Heart left ventricle (tissue), 16 donors: Measurements from ENCODE around the gene MCOLN2. TPM values are rescaled to one million over a fixed set of nuclear protein-coding genes. Genes with fewer than 3 reads are reported as not detected.
"Not testable (repeated sequence)": the region's sequence is repeated elsewhere in the genome, so short reads cannot be mapped to it uniquely, and the experiment has no call there.

Source experiments
- ATAC-seq, 4 donors: fragments of 200-7000 bp; cut with Tn5 transposase; one replicate each; pipeline ENCODE4 v1.9.1; 2020 to 2022; ENCODE audit warnings: moderate library complexity in 4 of 4, mild to moderate bottlenecking in 3 of 4, moderate number of reproducible peaks in 1 of 4
- DNase-seq, 5 donors: peaks; one replicate each; pipeline ENCODE4 v3.0.0-alpha.2; 2020
- H3K27ac ChIP-seq, 12 donors: fragments of 200-600 bp; sonication (generic) in 4 of 12; one replicate each; pipeline versions ENCODE4 v1.5.0 to v1.8.0; 2016 to 2022; ENCODE audit warnings: mild to moderate bottlenecking in 2 of 12
- H3K27me3 ChIP-seq, 9 donors: fragments of 200-600 bp; sonication (generic) in 2 of 9; one replicate each; pipeline versions ENCODE4 v1.5.1 to v1.8.0; 2016 to 2022; ENCODE audit warnings: mild to moderate bottlenecking in 3 of 9
- H3K36me3 ChIP-seq, 9 donors: fragments of 200-600 bp; sonication (generic) in 2 of 9; one replicate each; pipeline versions ENCODE4 v1.5.0 to v1.8.0; 2018 to 2022; ENCODE audit warnings: mild to moderate bottlenecking in 2 of 9
- H3K4me1 ChIP-seq, 12 donors: fragments of 200-600 bp; sonication (generic) in 4 of 12; one replicate each; pipeline versions ENCODE4 v1.5.0 to v1.8.0; 2016 to 2022; ENCODE audit warnings: mild to moderate bottlenecking in 3 of 12
- H3K4me3 ChIP-seq, 12 donors: fragments of 200-600 bp; sonication (generic) in 4 of 12; one replicate each; pipeline versions ENCODE4 v1.5.0 to v1.8.0; 2017 to 2022; ENCODE audit warnings: mild to moderate bottlenecking in 9 of 12, moderate library complexity in 4 of 12
- H3K9me3 ChIP-seq, 12 donors: fragments of 200-600 bp; sonication (generic) in 4 of 12; one replicate each; pipeline versions ENCODE4 v1.5.0 to v1.8.0; 2016 to 2022; ENCODE audit warnings: mild to moderate bottlenecking in 1 of 12
- POLR2A ChIP-seq, 2 donors: fragments of 450-650 bp; IDR thresholded peaks; one replicate each; pipeline ENCODE4 v1.6.1; 2017; ENCODE audit warnings: antibody characterized with exemption in 2 of 2, mild to moderate bottlenecking in 2 of 2, moderate library complexity in 2 of 2
- WGBS, 4 donors: extraction: QIAGEN DNeasy Blood & Tissue Kit in 2 of 4; methylation state at CpG; one replicate each; pipeline versions ENCODE4 v1.1.5 to v1.1.7; 2013 to 2018; 5-methylcytosine and 5-hydroxymethylcytosine counted together
- intact Hi-C, 10 donors: fragments of 100-400 bp; cut with DNase I; formaldehyde crosslinking; loops; one replicate each; pipeline versions ENCODE4 v1.11.1 to v1.14.2; 2022
- polyA plus RNA-seq, 2 donors: library from polyadenylated mRNA; stranded (reverse); fragments of 200-250 nt; gene quantifications; one replicate each; pipeline ENCODE4 v1.2.3, GENCODE V29; 2013
- total RNA-seq, 9 donors: library from RNA; depleted of rRNA in 2 of 9; stranded (reverse); fragments of >200 nt in 2 of 9; fragmentation: NEBNext Ultra II Directional in 3 of 9; extraction: Animal tissue kit (Norgen Biotek cat#: 25700) in 3 of 9; gene quantifications; one replicate each; pipeline versions ENCODE4 v1.1.0 to v1.2.4, GENCODE V29; 2016 to 2023
- TF ChIP-seq, protein P1 (sequence below), 12 donors: fragments of 200-600 bp; sonication (generic) in 4 of 12; IDR thresholded peaks; one replicate each; pipeline versions ENCODE4 v1.5.0 to v1.8.0; 2018 to 2022; ENCODE audit warnings: antibody characterized with exemption in 12 of 12, mild to moderate bottlenecking in 5 of 12
- donor health status: ischemic (EF 13 %, LVEDD 7.1; RV severe dilation, severe dysfunction).
- donor health status: healthy with polysubstance abuse.
- donor health status: DM: no; HTN: yes; CAD: no.
- donor health status: DM: no; HTN: no; CAD: no.
- donor health status: ischemic (EF 25% LVEDD 6.9; RV normal size, moderate dysfunction).
- donor health status: ischemic (EF 25% LVEDD 5.7; RV mildly dilated, moderate dysfunction).
- donor health status: healthy.
- donor health status: DM: yes; HTN: yes; CAD: no.
- donor health status: ischemic (EF 35%, LVEDD 5.7; RV mildly dilated, moderate dysfunction).
- donor health status: nonischemic (EF 11% LVEDD 7.7; RV severe dilation, severe dysfunction).
- donor health status: DM: yes; HTN: yes; CAD: no.
- donor health status: PGD.
- donor health status: ischemic (EF 29% LVEDD 5.4; RV normal size, mild dysfunction).
- donor health status: nonischemic (EF 23%, LVEDD 6.1; RV moderate dilation, normal function).

MCOLN2 gene
- total and polyA plus RNA-seq, 11 donors, result 0.12 to 2.9 (median 1.1) TPM; not detected in 8

DNA sequence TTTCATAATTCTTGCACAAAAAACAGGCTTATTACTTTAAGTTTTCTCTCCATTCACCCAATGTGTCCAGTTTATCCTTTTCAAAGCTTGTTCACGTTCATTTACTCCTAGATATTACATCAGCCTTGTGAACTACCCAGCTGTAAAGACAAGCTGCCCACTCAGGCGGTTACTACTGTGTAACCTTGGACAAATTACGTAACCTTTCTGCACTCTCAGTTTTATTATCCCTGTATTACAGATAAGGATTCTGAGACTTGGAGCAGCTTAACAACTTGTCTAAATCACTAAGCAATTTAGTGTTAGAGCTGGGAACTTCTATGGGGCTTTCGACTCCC lies 83.4 kb downstream of the MCOLN2 start:
- Histone ChIP-seq H3K36me3 (no peaks in the 10 kb centered on the region), H3K4me1 (peaks cover 0 to 9% (median 3%) of the 10 kb centered on the region in 12 donors), H3K4me3 (no peak overlapping the region), H3K27me3 (no peaks in the 10 kb centered on the region), H3K27ac (no peak overlapping the region), H3K9me3 (no peaks in the 10 kb centered on the region)
- TF ChIP-seq POLR2A (IDR thresholded peaks at IDR 0.05), result no peak
- TF ChIP-seq, protein P1, sequence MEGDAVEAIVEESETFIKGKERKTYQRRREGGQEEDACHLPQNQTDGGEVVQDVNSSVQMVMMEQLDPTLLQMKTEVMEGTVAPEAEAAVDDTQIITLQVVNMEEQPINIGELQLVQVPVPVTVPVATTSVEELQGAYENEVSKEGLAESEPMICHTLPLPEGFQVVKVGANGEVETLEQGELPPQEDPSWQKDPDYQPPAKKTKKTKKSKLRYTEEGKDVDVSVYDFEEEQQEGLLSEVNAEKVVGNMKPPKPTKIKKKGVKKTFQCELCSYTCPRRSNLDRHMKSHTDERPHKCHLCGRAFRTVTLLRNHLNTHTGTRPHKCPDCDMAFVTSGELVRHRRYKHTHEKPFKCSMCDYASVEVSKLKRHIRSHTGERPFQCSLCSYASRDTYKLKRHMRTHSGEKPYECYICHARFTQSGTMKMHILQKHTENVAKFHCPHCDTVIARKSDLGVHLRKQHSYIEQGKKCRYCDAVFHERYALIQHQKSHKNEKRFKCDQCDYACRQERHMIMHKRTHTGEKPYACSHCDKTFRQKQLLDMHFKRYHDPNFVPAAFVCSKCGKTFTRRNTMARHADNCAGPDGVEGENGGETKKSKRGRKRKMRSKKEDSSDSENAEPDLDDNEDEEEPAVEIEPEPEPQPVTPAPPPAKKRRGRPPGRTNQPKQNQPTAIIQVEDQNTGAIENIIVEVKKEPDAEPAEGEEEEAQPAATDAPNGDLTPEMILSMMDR (IDR thresholded peaks at IDR 0.05), result no peak
- intact Hi-C loops, result no loop called here
- DNase-seq (no peak), ATAC-seq (peak in 3 of 4 donors; percentile 36 to 80 (median 75))
- 32 to 44% (median 33%) methylated on average over 4 of the region's 4 CpGs for WGBS, 4 donors

GRCh38 chr1:84912726-84913554 lies 84.0 kb downstream of the MCOLN2 start:
- intact Hi-C loops, result no loop called here
- H3K9me3 ChIP-seq, result no peaks in the 10 kb centered on the region
- 68 to 81% (median 76%) methylated on average over 3 of the region's 3 CpGs for WGBS, 4 donors
- no peak overlapping the region for H3K4me3 ChIP-seq
- H3K4me1 ChIP-seq, result peaks cover 0 to 9% (median 3%) of the 10 kb centered on the region in 12 donors
- H3K27ac ChIP-seq, result no peak overlapping the region
- ATAC-seq (no peak), DNase-seq (no peak)
- no peaks in the 10 kb centered on the region for H3K27me3 ChIP-seq
- TF ChIP-seq, protein P1 (IDR thresholded peaks at IDR 0.05), result no peak
- TF ChIP-seq POLR2A (IDR thresholded peaks at IDR 0.05), result no peak
- H3K36me3 ChIP-seq, result no peaks in the 10 kb centered on the region

- H3K9me3 ChIP-seq, H3K4me3 ChIP-seq, H3K27ac ChIP-seq, intact Hi-C loops, ATAC-seq, DNase-seq, H3K27me3 ChIP-seq, H3K36me3 ChIP-seq, H3K4me1 ChIP-seq: not testable (repeated sequence)
- 83 to 88% (median 85%) methylated on average over 4 of the region's 4 CpGs for WGBS, 4 donors
These were observed 88.0 kb downstream of the MCOLN2 start for GRCh38 chr1:84908746-84909464.

DNA sequence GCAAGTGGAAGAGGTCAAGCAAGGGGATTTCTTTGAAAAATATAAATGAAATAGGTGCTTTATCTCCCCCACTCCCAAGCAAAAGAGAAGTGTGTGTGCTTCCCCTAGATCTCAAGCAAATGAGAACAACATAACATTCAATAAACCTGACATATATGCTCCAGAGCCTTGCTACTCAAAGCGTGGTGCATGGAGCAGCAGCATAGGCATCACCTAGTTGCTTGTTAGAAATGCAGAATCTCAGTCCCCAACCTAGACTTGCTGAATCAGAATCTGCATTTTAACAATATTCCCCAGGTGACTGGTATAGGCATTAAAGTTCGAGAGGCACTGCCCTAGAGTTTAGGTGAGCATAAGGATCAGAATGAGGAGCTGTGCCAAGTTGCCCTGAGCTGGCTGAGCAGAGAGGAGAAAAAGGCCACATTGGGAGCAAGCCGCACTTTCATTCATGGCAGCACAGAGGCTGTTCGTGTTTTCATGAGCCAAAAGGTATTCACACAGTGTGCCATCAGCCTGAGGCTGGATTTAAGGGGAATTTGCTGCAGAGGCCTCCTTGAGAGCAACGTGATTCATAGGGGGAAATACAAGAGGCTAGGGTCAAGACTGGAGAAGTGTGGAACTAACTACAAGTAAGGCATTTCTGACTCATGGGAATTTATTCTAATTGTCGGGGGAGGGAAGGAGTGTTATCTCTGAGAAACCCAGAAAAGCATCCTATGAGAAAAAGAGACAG lies 89.7 kb downstream of the MCOLN2 start:
- whole genome bisulfite sequencing, 4 donors, result 65 to 77% (median 70%) methylated on average over 6 of the region's 6 CpGs
- intact Hi-C loops, result no loop called here
- ATAC-seq, result no peak

GRCh38 chr1:84902727-84903126 lies 94.2 kb downstream of the MCOLN2 start:
- H3K4me1 ChIP-seq, H3K27me3 ChIP-seq, H3K27ac ChIP-seq, H3K9me3 ChIP-seq, intact Hi-C loops, DNase-seq, ATAC-seq, H3K36me3 ChIP-seq, H3K4me3 ChIP-seq: not testable (repeated sequence)
- 68 to 83% (median 76%) methylated on average over 7 of the region's 7 CpGs for WGBS, 4 donors

More for the DNA sequence above, 89.7 kb downstream of the MCOLN2 start:
- Histone ChIP-seq H3K9me3 (peaks cover 0 to 5% (median 0%) of the 10 kb centered on the region in 12 donors), H3K27me3 (no peaks in the 10 kb centered on the region), H3K27ac (no peak overlapping the region), H3K4me3 (no peak overlapping the region), H3K4me1 (no peaks in the 10 kb centered on the region), H3K36me3 (no peaks in the 10 kb centered on the region)
- no peak for DNase-seq
- TF ChIP-seq, protein P1 (IDR thresholded peaks at IDR 0.05), result no peak
- TF ChIP-seq POLR2A (IDR thresholded peaks at IDR 0.05), result no peak
